Transverse colon (tissue), 4 donors: ENCODE results near the gene TBC1D22B.

Experiments
- EP300 ChIP-seq: sonication (generic); formaldehyde crosslinking; IDR thresholded peaks from one replicate; pipeline ENCODE4 v1.6.1; 2017; ENCODE audit warnings: antibody characterized with exemption, low read depth
- POLR2A ChIP-seq: fragments of 450-650 bp; IDR thresholded peaks from one replicate; pipeline ENCODE4 v1.6.1; 2016; ENCODE audit warnings: antibody characterized with exemption, mild to moderate bottlenecking, moderate library complexity
- POLR2AphosphoS5 ChIP-seq, 3 donors: sonication (generic); formaldehyde crosslinking; IDR thresholded peaks; one replicate each; pipeline ENCODE4 v1.6.1; 2016; ENCODE audit warnings: antibody characterized with exemption in 3 of 3
- TF ChIP-seq, protein P1 (sequence below), 5 experiments: fragments of 200-600 bp in 3 of 5; fragments of 450-650 bp in 2 of 5; sonication (generic) in 3 of 5; IDR thresholded peaks; 1 replicate in 2 of 5; 2 replicates in 3 of 5; pipeline ENCODE4 v1.5.1; 2016 to 2017; ENCODE audit warnings: antibody characterized with exemption in 5 of 5, inconsistent platforms in 3 of 5, mild to moderate bottlenecking in 2 of 5, moderate library complexity in 1 of 5

DNA sequence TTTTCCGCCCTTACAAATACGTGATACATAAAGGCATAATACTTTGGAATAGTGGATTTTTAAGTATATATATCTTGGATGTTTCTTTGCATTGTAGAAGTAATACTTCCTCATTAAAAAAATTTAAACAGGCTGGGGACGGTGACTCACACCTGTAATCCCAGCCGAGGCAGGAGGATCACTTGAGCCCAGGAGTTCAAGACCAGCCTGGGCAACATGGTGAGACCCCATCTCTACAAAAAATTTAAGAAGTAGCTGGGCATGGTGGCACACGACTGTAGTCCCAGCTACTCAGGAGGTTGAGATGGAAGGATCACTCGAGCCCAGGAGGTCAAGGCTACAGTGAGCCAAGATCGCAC is 57.6 kb downstream of the TBC1D22B start:
- TF ChIP-seq, protein P1, sequence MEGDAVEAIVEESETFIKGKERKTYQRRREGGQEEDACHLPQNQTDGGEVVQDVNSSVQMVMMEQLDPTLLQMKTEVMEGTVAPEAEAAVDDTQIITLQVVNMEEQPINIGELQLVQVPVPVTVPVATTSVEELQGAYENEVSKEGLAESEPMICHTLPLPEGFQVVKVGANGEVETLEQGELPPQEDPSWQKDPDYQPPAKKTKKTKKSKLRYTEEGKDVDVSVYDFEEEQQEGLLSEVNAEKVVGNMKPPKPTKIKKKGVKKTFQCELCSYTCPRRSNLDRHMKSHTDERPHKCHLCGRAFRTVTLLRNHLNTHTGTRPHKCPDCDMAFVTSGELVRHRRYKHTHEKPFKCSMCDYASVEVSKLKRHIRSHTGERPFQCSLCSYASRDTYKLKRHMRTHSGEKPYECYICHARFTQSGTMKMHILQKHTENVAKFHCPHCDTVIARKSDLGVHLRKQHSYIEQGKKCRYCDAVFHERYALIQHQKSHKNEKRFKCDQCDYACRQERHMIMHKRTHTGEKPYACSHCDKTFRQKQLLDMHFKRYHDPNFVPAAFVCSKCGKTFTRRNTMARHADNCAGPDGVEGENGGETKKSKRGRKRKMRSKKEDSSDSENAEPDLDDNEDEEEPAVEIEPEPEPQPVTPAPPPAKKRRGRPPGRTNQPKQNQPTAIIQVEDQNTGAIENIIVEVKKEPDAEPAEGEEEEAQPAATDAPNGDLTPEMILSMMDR (IDR thresholded peaks at IDR 0.05) = no peak
- TF ChIP-seq POLR2A (no peak), POLR2AphosphoS5 (IDR thresholded peaks at IDR 0.05) (no peak), EP300 (no peak)
